ENCODE data around the gene AURKAIP1. TPM values are rescaled to one million over a fixed set of nuclear protein-coding genes. Genes with fewer than 3 reads are reported as not detected.
A peak's percentile ranks its signal among the peaks of the same experiment; 100 is the strongest.

AURKAIP1 gene
- total and polyA plus RNA-seq, 3 experiments from 2014 or later = 157 to 169 (median 159) TPM

DNA sequence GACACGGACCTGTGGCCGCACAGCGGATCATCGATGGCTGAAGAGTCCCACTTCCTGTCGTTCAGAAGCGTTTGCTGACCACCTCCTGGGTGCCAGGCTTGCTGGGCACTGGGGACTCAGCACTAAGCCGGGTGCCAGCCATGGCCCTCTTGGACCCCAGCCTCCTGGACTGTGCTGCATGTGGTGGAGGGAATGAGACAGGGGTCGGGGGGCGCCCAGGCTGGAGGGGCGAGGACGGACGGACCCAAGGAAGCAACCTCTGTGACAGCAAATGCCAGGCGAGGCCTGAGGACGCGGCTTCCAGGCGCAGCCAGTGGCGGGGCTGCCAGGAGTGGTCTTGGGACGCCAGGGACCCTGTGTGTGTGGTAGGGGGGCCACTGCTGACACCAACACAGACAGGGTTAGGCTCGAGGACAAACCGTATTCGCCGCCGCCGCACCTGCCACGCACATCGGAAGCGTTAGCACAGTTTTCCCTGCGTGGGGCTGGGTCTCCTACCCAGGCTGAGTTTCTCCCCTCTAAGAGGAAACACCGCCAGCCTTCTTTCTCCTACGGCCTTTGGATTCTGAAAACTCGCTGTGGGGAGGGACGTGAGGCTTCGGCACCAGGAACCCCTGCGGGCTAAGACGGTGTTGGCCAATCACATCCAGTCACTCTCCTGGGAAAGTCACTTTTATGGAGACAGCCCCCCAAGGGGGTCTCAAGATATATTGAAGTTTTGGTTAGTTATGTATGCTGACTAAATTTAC is 13.6 kb downstream of the AURKAIP1 start:
- no peak overlapping the region for H3K4me3 Mint-ChIP-seq
- Histone ChIP-seq H3K27me3 (ENCODE audit: insufficient read depth, low read length, poor library complexity, severe bottlenecking) (no peaks in the 10 kb centered on the region), H3K4me1 (ENCODE audit: insufficient read depth, low read length) (peaks cover 10% of the 10 kb centered on the region), H3K27ac (ENCODE audit: low read depth, low read length) (no peak overlapping the region), H3K4me3 (ENCODE audit: low read length) (no peak overlapping the region), H3K9me3 (ENCODE audit: low read length) (no peaks in the 10 kb centered on the region), H3K36me3 (ENCODE audit: insufficient read depth, low read length) (no peaks in the 10 kb centered on the region)
- H3K9me3 Mint-ChIP-seq = no peaks in the 10 kb centered on the region
- CTCF ChIA-PET = no interaction called here
- peaks cover 9 to 18% of the 10 kb centered on the region in 2 donors for H3K27me3 Mint-ChIP-seq
- POLR2A ChIA-PET = no interaction called here
- H3K36me3 Mint-ChIP-seq = no peaks in the 10 kb centered on the region
- H3K27ac Mint-ChIP-seq = no peak overlapping the region
- H3K4me1 Mint-ChIP-seq = peaks cover 3 to 17% (median 5%) of the 10 kb centered on the region in 3 donors
- no peak for DNase-seq

GRCh38 chr1:1360506-1361169 is 14.4 kb downstream of the AURKAIP1 start:
- Mint-ChIP-seq H3K4me3 (peak overlapping the region in 1 of 7 donors; percentile 1), H3K9me3 (no peaks in the 10 kb centered on the region), H3K4me1 (peaks cover 3 to 17% (median 5%) of the 10 kb centered on the region in 3 donors), H3K36me3 (no peaks in the 10 kb centered on the region), H3K27ac (no peak overlapping the region), H3K27me3 (peaks cover 9 to 18% of the 10 kb centered on the region in 2 donors)
- H3K27ac ChIP-seq (ENCODE audit: low read depth, low read length) = no peak overlapping the region
- ChIA-PET CTCF (no interaction called here), POLR2A (no interaction called here)
- H3K4me1 ChIP-seq (ENCODE audit: insufficient read depth, low read length) = peaks cover 10% of the 10 kb centered on the region
- DNase-seq = no peak
- no peak overlapping the region for H3K4me3 ChIP-seq (ENCODE audit: low read length)
- H3K27me3 ChIP-seq (ENCODE audit: insufficient read depth, low read length, poor library complexity, severe bottlenecking) = no peaks in the 10 kb centered on the region
- H3K36me3 ChIP-seq (ENCODE audit: insufficient read depth, low read length) = no peaks in the 10 kb centered on the region
- H3K9me3 ChIP-seq (ENCODE audit: low read length) = no peaks in the 10 kb centered on the region

DNA sequence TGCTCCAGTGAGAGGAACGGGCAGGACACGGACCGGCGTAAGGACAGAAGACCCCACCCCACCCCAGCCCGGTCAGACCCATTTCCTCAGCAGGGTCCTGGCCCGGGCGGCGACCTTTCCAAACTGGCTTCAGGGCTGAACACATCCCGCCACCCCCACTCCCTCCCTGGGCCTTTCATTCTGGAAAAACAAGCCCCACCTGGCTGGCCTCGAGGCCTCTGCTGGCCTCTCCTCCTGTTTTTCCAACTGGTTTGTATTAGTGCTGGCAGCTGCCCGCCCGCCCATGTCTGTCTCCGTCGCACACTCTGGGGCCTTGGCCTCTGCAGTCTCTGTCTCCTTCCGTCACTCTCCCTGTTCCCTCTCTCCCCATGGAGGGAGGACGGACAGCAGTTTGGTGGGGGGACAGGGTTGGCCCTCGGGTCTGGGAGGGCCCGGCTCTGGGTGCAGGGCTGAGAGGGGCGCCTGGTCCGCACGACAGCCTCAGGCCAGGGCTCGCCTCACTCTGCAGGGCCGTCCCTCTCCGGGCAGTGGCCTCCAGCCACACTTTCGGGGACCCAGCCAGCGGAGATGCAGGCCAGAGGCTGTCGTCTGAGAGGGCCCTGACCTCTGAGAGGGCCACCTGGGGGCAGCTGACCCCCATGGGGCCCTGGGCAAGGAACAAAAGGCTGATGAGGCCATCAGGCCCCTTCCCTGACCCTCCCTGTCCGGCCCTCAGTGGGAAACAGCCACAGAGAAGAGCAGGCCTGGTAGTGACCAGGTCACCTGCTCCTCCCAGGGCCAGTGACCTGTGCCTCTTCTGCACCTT is 15.1 kb downstream of the AURKAIP1 start:
- no peak overlapping the region for H3K4me3 ChIP-seq (ENCODE audit: low read length)
- peaks cover 3 to 17% (median 5%) of the 10 kb centered on the region in 3 donors for H3K4me1 Mint-ChIP-seq
- no peaks in the 10 kb centered on the region for H3K27me3 ChIP-seq (ENCODE audit: insufficient read depth, low read length, poor library complexity, severe bottlenecking)
- H3K9me3 ChIP-seq (ENCODE audit: low read length) = no peaks in the 10 kb centered on the region
- H3K4me1 ChIP-seq (ENCODE audit: insufficient read depth, low read length) = peaks cover 10% of the 10 kb centered on the region
- no peak overlapping the region for H3K27ac ChIP-seq (ENCODE audit: low read depth, low read length)
- no peaks in the 10 kb centered on the region for H3K9me3 Mint-ChIP-seq
- H3K36me3 Mint-ChIP-seq = no peaks in the 10 kb centered on the region
- H3K27me3 Mint-ChIP-seq = peaks cover 9 to 18% of the 10 kb centered on the region in 2 donors
- no peaks in the 10 kb centered on the region for H3K36me3 ChIP-seq (ENCODE audit: insufficient read depth, low read length)
- POLR2A ChIA-PET = no interaction called here
- DNase-seq = no peak
- H3K27ac Mint-ChIP-seq = peak overlapping the region in 2 of 8 donors; percentile 36 to 71
- H3K4me3 Mint-ChIP-seq = peak overlapping the region in 2 of 7 donors; percentile 64 to 68
- CTCF ChIA-PET = interaction anchor here (0.7 kb wide), 1 partner anchor 12 kb away, joined by 3 read pairs; no protein-coding TSS in a partner anchor

DNA sequence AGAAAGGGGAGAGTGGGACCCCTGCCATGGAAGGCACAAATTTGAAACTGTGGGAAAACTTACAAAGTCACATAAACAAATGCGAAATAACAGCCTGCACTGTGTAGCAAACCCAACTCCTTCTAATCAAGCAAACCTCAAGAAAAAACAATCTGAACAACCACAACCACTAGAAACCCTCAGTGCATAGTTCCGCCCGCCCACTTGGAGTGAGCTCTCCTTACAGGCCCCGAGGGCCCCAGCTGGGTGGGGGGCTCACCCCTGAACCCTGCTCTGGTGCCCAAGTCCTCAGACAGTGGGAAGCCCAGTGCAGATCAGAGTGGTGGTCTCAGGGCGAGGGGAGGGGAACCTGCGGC is 15.7 kb downstream of the AURKAIP1 start:
- H3K36me3 Mint-ChIP-seq = no peaks in the 10 kb centered on the region
- peaks cover 10 to 18% of the 10 kb centered on the region in 2 donors for H3K27me3 Mint-ChIP-seq
- DNase-seq = peak in 1 of 5 donors; percentile 64
- Histone ChIP-seq H3K27me3 (ENCODE audit: insufficient read depth, low read length, poor library complexity, severe bottlenecking) (no peaks in the 10 kb centered on the region), H3K27ac (ENCODE audit: low read depth, low read length) (no peak overlapping the region), H3K36me3 (ENCODE audit: insufficient read depth, low read length) (no peaks in the 10 kb centered on the region), H3K4me3 (ENCODE audit: low read length) (no peak overlapping the region), H3K9me3 (ENCODE audit: low read length) (no peaks in the 10 kb centered on the region), H3K4me1 (ENCODE audit: insufficient read depth, low read length) (peaks cover 11% of the 10 kb centered on the region)
- POLR2A ChIA-PET = no interaction called here
- H3K9me3 Mint-ChIP-seq = no peaks in the 10 kb centered on the region
- H3K4me1 Mint-ChIP-seq = peaks cover 3 to 17% (median 5%) of the 10 kb centered on the region in 3 donors
- H3K4me3 Mint-ChIP-seq = peak overlapping the region in 5 of 7 donors; percentile 23 to 68 (median 50)
- CTCF ChIA-PET = interaction anchor here (0.7 kb wide), 1 partner anchor 12 kb away, joined by 3 read pairs; no protein-coding TSS in a partner anchor
- peak overlapping the region in 3 of 8 donors; percentile 36 to 71 (median 50) for H3K27ac Mint-ChIP-seq

- DNase-seq = no peak
- no peaks in the 10 kb centered on the region for H3K27me3 ChIP-seq (ENCODE audit: insufficient read depth, low read length, poor library complexity, severe bottlenecking)
- H3K4me3 Mint-ChIP-seq = peak within 1 kb of the TSS in 6 of 7 donors; percentile 23 to 75 (median 57)
- no peaks in the 10 kb centered on the region for H3K9me3 ChIP-seq (ENCODE audit: low read length)
- no peaks in the 10 kb centered on the region for H3K36me3 ChIP-seq (ENCODE audit: insufficient read depth, low read length)
- H3K4me1 ChIP-seq (ENCODE audit: insufficient read depth, low read length) = peaks cover 17% of the 10 kb centered on the region
- peaks cover 10 to 24% of the 10 kb centered on the region in 2 donors for H3K27me3 Mint-ChIP-seq
- H3K27ac Mint-ChIP-seq = peak within 1 kb of the TSS in 3 of 8 donors; percentile 36 to 71 (median 50)
- ChIA-PET POLR2A (interaction anchor here (0.6 kb wide), 2 partner anchors 41 to 242 kb away, joined by 3 read pairs; partner anchors contain the start of gene CCNL2), CTCF (interaction anchor here (2.2 kb wide), 1 partner anchor 14 kb away, joined by 9 read pairs; no protein-coding TSS in a partner anchor)
- H3K4me3 ChIP-seq (ENCODE audit: low read length) = no peak within 1 kb of the TSS
- peaks cover 3 to 24% (median 5%) of the 10 kb centered on the region in 3 donors for H3K4me1 Mint-ChIP-seq
- H3K36me3 Mint-ChIP-seq = no peaks in the 10 kb centered on the region
- no peaks in the 10 kb centered on the region for H3K9me3 Mint-ChIP-seq
- peak within 1 kb of the TSS; percentile 1 for H3K27ac ChIP-seq (ENCODE audit: low read depth, low read length)
Observed at GRCh38 chr1:1358433-1359271, 16.4 kb downstream of the AURKAIP1 start, which contains the start of gene MXRA8. Gene MXRA8 (minus strand): TSS chr1:1358555. CDS start chr1:1358504, 51 bp downstream.

GRCh38 chr1:1357871-1358432 is 17.1 kb downstream of the AURKAIP1 start:
- H3K36me3 ChIP-seq (ENCODE audit: insufficient read depth, low read length) = no peaks in the 10 kb centered on the region
- peak overlapping the region in 1 of 7 donors; percentile 54 for H3K4me3 Mint-ChIP-seq
- H3K27ac ChIP-seq (ENCODE audit: low read depth, low read length) = peak overlapping the region; percentile 1
- H3K9me3 ChIP-seq (ENCODE audit: low read length) = no peaks in the 10 kb centered on the region
- H3K27me3 ChIP-seq (ENCODE audit: insufficient read depth, low read length, poor library complexity, severe bottlenecking) = no peaks in the 10 kb centered on the region
- ChIA-PET CTCF (interaction anchor here (2.2 kb wide), 1 partner anchor 14 kb away, joined by 9 read pairs; no protein-coding TSS in a partner anchor), POLR2A (interaction anchor here (0.6 kb wide), 1 partner anchor 14 kb away, joined by 3 read pairs; no protein-coding TSS in a partner anchor)
- peaks cover 3 to 29% (median 5%) of the 10 kb centered on the region in 3 donors for H3K4me1 Mint-ChIP-seq
- H3K36me3 Mint-ChIP-seq = no peaks in the 10 kb centered on the region
- no peak for DNase-seq
- H3K27me3 Mint-ChIP-seq = peaks cover 10 to 24% of the 10 kb centered on the region in 2 donors
- H3K4me3 ChIP-seq (ENCODE audit: low read length) = no peak overlapping the region
- H3K4me1 ChIP-seq (ENCODE audit: insufficient read depth, low read length) = peaks cover 23% of the 10 kb centered on the region
- H3K27ac Mint-ChIP-seq = no peak overlapping the region
- H3K9me3 Mint-ChIP-seq = no peaks in the 10 kb centered on the region
